Spleen (tissue), 11 donors: ENCODE data around the gene VPS52. TPM values are rescaled to one million over a fixed set of nuclear protein-coding genes. Genes with fewer than 3 reads are reported as not detected.

Source experiments
- DNase-seq: peaks from one replicate; pipeline ENCODE4 v3.0.0-alpha.2; 2020
- H3K27ac ChIP-seq, 8 donors: fragments of 200-600 bp; sonication (generic) in 7 of 8; 1 replicate in 4 of 8; 2 replicates in 4 of 8; pipeline versions ENCODE4 v1.5.0 to v1.8.0; 2016 to 2021; ENCODE audit warnings: inconsistent platforms in 4 of 8, mild to moderate bottlenecking in 4 of 8, moderate library complexity in 1 of 8
- H3K27me3 ChIP-seq, 7 donors: fragments of 200-600 bp; sonication (generic) in 6 of 7; replicated peaks in 1 of 7; 1 replicate in 4 of 7; 2 replicates in 3 of 7; pipeline versions ENCODE4 v1.5.0 to v1.8.0; 2016 to 2021; ENCODE audit warnings: inconsistent platforms in 3 of 7, mild to moderate bottlenecking in 1 of 7
- H3K36me3 ChIP-seq, 6 donors: fragments of 200-600 bp; sonication (generic) in 5 of 6; 1 replicate in 4 of 6; 2 replicates in 2 of 6; pipeline versions ENCODE4 v1.5.0 to v1.8.0; 2016 to 2021; ENCODE audit warnings: inconsistent platforms in 2 of 6
- H3K4me1 ChIP-seq, 6 donors: fragments of 200-600 bp; sonication (generic) in 5 of 6; 1 replicate in 3 of 6; 2 replicates in 3 of 6; pipeline versions ENCODE4 v1.5.0 to v1.8.0; 2016 to 2021; ENCODE audit warnings: inconsistent platforms in 3 of 6
- H3K4me3 ChIP-seq, 8 donors: fragments of 200-600 bp; sonication (generic) in 7 of 8; 1 replicate in 4 of 8; 2 replicates in 4 of 8; pipeline versions ENCODE4 v1.5.0 to v1.8.0; 2016 to 2021; ENCODE audit warnings: inconsistent platforms in 4 of 8, mild to moderate bottlenecking in 4 of 8, moderate library complexity in 2 of 8
- H3K9me3 ChIP-seq, 8 donors: fragments of 200-600 bp; sonication (generic) in 7 of 8; 1 replicate in 4 of 8; 2 replicates in 4 of 8; pipeline versions ENCODE4 v1.5.0 to v1.8.0; 2016 to 2021; ENCODE audit warnings: inconsistent platforms in 4 of 8
- CTCF ChIP-seq, 11 experiments: fragments of 200-600 bp in 7 of 11; fragments of 450-650 bp in 4 of 11; sonication (generic) in 4 of 11; IDR thresholded peaks in 8 of 11; conservative IDR thresholded peaks in 3 of 11; 1 replicate in 7 of 11; 2 replicates in 4 of 11; pipeline versions ENCODE4 v1.4.0 to v1.8.0; 2016 to 2021; ENCODE audit warnings: antibody characterized with exemption in 11 of 11, inconsistent platforms in 4 of 11, mild to moderate bottlenecking in 1 of 11
- POLR2A ChIP-seq, 3 donors: fragments of 450-650 bp; IDR thresholded peaks; one replicate each; pipeline ENCODE4 v1.5.1; 2017; ENCODE audit warnings: antibody characterized with exemption in 3 of 3, mild to moderate bottlenecking in 1 of 3
- POLR2AphosphoS5 ChIP-seq, 3 donors: sonication (generic); formaldehyde crosslinking; IDR thresholded peaks; one replicate each; pipeline ENCODE4 v1.5.1; 2017; ENCODE audit warnings: antibody characterized with exemption in 3 of 3
- WGBS, 5 donors: extraction: QIAGEN DNeasy Blood & Tissue Kit in 3 of 5; methylation state at CpG; one replicate each; pipeline versions ENCODE4 v1.1.5 to v1.1.7; 2013 to 2018; 5-methylcytosine and 5-hydroxymethylcytosine counted together
- intact Hi-C: fragments of 100-400 bp; cut with DNase I; formaldehyde crosslinking; loops from one replicate; pipeline ENCODE4 v1.15.0; 2023; ENCODE audit warnings: low total_unique reads
- polyA plus RNA-seq, 3 donors: library from polyadenylated mRNA; stranded (reverse); fragments of 200-250 nt; gene quantifications; one replicate each; pipeline ENCODE4 v1.2.1, GENCODE V29; 2013
- total RNA-seq, 7 donors: library from RNA; depleted of rRNA in 3 of 7; stranded (reverse); fragments of >200 nt in 3 of 7; fragmentation: NEBNext Ultra II Directional in 4 of 7; extraction: Animal tissue kit (Norgen Biotek cat#: 25700) in 4 of 7; gene quantifications; one replicate each; pipeline versions ENCODE4 v1.1.0 to v1.2.1, GENCODE V29; 2016 to 2021
- donor health status: healthy with polysubstance abuse.
- donor health status: DM: no; HTN: no; CAD: no; lungs with moderate emphysema.
- donor health status: DM: no; HTN: no; CAD: no.
- donor health status: Bipolar disorder and iron deficiency.
- donor health status: healthy.
- donor health status: DM: no; HTN: no; CAD: no.
- donor health status: DM: yes; HTN: yes; CAD: no.

The VPS52 gene
- total and polyA plus RNA-seq, 10 donors = 31.7 to 87.7 (median 54.1) TPM

DNA sequence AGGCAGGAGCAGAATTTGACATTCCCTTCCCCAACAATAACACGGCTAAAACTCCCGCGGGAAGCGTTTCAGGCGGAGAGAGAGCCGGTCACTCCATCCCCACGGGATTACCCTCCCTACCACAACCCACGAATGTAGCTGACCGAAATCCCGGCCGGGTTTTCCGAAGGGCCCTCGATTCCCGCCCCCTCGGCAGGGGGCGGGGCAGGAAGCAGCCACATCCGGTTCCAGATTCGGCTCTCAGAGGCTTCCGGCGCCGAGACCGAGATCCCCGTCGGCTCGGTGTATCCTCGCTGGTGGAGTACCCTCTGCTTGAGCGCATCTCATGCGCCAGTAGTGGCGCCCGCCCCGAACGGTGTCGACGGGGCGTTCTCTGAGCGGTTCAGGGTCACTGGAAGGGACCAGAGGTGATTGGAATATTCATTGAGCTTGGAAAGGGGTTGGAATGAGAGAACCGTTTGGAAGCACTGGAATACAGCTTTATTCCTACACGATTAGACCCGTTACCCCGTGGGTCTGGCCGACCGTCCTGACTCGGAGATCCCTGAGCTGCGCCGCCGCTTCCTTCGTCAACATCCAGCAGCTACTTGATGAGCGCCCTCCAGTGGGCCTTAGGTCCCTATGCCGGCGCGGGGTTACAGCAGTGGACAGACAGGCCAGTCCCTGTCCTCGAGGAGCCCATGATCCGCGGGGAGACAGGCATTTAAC lies 27.7 kb upstream of the VPS52 start:
- WGBS, 5 donors = 0 to 1% (median 0%) methylated on average over 43 to 54 of the region's 54 CpGs
- Histone ChIP-seq H3K9me3 (no peaks in the 10 kb centered on the region), H3K36me3 (peaks cover 0 to 73% (median 58%) of the 10 kb centered on the region in 6 donors), H3K27me3 (no peaks in the 10 kb centered on the region), H3K4me1 (peaks cover 10 to 90% (median 59%) of the 10 kb centered on the region in 6 donors), H3K27ac (peak overlapping the region; percentile 94 to 99 (median 98)), H3K4me3 (peak overlapping the region; percentile 66 to 88 (median 84))
- intact Hi-C loops = no loop called here
- peak; percentile 96 to 97 (median 97) for TF ChIP-seq POLR2AphosphoS5 (IDR thresholded peaks at IDR 0.05)
- peak in 2 of 3 donors; percentile 12 to 60 for TF ChIP-seq POLR2A (IDR thresholded peaks at IDR 0.05)
- peak; percentile 60 to 90 (median 81) for TF ChIP-seq CTCF (IDR thresholded peaks at IDR 0.05 in 8 of 11, conservative IDR thresholded peaks at IDR 0.05 in 3 of 11)
- peak; percentile 97 for DNase-seq

GRCh38 chr6:33298773-33299236 lies 27.1 kb upstream of the VPS52 start, which contains the start of gene RGL2:
RGL2 (minus strand) TSS chr6:33298942; CDS start chr6:33298610, 332 bp downstream.
- H3K36me3 ChIP-seq = peaks cover 0 to 73% (median 58%) of the 10 kb centered on the region in 6 donors
- H3K4me1 ChIP-seq = peaks cover 10 to 87% (median 55%) of the 10 kb centered on the region in 6 donors
- 0 to 3% (median 1%) methylated on average over 30 to 34 of the region's 34 CpGs for WGBS, 5 donors

GRCh38 chr6:33297956-33298772 lies 26.5 kb upstream of the VPS52 start:
- WGBS, 5 donors = 1% methylated on average over 37 to 42 of the region's 42 CpGs
- Histone ChIP-seq H3K27ac (peak overlapping the region; percentile 94 to 99 (median 98)), H3K9me3 (no peaks in the 10 kb centered on the region), H3K27me3 (no peaks in the 10 kb centered on the region), H3K4me3 (peak overlapping the region; percentile 66 to 88 (median 84)), H3K36me3 (peaks cover 0 to 73% (median 58%) of the 10 kb centered on the region in 6 donors), H3K4me1 (peaks cover 10 to 86% (median 53%) of the 10 kb centered on the region in 6 donors)
- TF ChIP-seq POLR2AphosphoS5 (IDR thresholded peaks at IDR 0.05) (peak; percentile 61 to 78 (median 72)), POLR2A (IDR thresholded peaks at IDR 0.05) (peak in 1 of 3 donors; percentile 46), CTCF (IDR thresholded peaks at IDR 0.05 in 8 of 11, conservative IDR thresholded peaks at IDR 0.05 in 3 of 11) (peak in 3 of 11 experiments; percentile 7 to 34 (median 10))
- DNase-seq = peak; percentile 90
- intact Hi-C loops = no loop called here

More at GRCh38 chr6:33298773-33299236, 27.1 kb upstream of the VPS52 start, which contains the start of gene RGL2:
- Histone ChIP-seq H3K4me3 (peak within 1 kb of the TSS; percentile 66 to 88 (median 84)), H3K27me3 (no peaks in the 10 kb centered on the region), H3K27ac (peak within 1 kb of the TSS; percentile 94 to 99 (median 98)), H3K9me3 (no peaks in the 10 kb centered on the region)
- DNase-seq = peak; percentile 98
- TF ChIP-seq CTCF (IDR thresholded peaks at IDR 0.05 in 8 of 11, conservative IDR thresholded peaks at IDR 0.05 in 3 of 11) (no peak), POLR2AphosphoS5 (IDR thresholded peaks at IDR 0.05) (peak in 1 of 3 donors; percentile 47)
- intact Hi-C loops = no loop called here
